IPS-20b (cell line): Measurements from ENCODE around the gene CFAP100.

ENCODE experiments used
- H3K27ac ChIP-seq: one replicate; pipeline ENCODE4 v1.5.1; 2013; ENCODE audit warnings: low read length
- H3K27me3 ChIP-seq: 2 replicates; pipeline ENCODE4 v1.6.1; 2013; ENCODE audit warnings: mild to moderate bottlenecking, low read length, inconsistent platforms; ENCODE audit not compliant: insufficient read depth
- H3K36me3 ChIP-seq: 2 replicates; pipeline ENCODE4 v1.6.1; 2013; ENCODE audit warnings: low read depth, mild to moderate bottlenecking, inconsistent platforms, low read length, moderate library complexity; ENCODE audit not compliant: insufficient read depth
- H3K4me1 ChIP-seq: 2 replicates; pipeline ENCODE4 v1.6.1; 2013; ENCODE audit warnings: mild to moderate bottlenecking, control low read depth, inconsistent platforms, low read length, moderate library complexity; ENCODE audit not compliant: insufficient read depth
- H3K4me3 ChIP-seq: 2 replicates; pipeline ENCODE4 v1.5.1; 2013; ENCODE audit warnings: mild to moderate bottlenecking, low read length, inconsistent platforms
- H3K9ac ChIP-seq: 2 replicates; pipeline ENCODE4 v1.6.1; 2013; ENCODE audit warnings: low read depth, mild to moderate bottlenecking, inconsistent platforms, low read length, moderate library complexity
- H3K9me3 ChIP-seq: 2 replicates; pipeline ENCODE4 v1.6.1; 2013; ENCODE audit warnings: mild to moderate bottlenecking, low read depth, low read length, inconsistent platforms; ENCODE audit not compliant: insufficient read depth

The CFAP100 gene

GRCh38 chr3:126413693-126414080 is 19.0 kb downstream of the CFAP100 start:
- Histone ChIP-seq H3K36me3 (no peaks in the 10 kb centered on the region), H3K4me3 (no peak overlapping the region), H3K9ac (no peak overlapping the region), H3K4me1 (no peaks in the 10 kb centered on the region), H3K27ac (no peak overlapping the region), H3K9me3 (no peaks in the 10 kb centered on the region), H3K27me3 (no peaks in the 10 kb centered on the region)

DNA sequence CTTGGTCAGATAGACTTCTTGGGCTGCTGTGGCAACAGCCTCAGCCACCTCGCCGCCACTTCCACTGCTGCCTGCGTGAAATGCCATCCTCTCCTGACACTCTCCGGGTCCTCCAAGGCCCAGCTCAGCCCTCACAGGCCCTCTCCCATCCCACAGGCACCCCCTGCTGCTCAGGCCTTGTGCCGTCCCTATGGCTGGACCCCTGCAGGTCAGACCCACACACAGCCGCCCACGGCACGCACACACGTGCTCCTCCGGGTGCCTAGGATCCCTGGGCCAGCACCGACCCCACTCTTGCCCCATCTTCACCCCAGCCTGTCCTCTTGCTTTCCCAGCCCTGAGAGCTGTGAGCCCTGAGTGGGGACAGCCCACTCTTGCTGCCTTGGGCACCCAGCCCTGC is 19.7 kb downstream of the CFAP100 start:
- Histone ChIP-seq H3K4me1 (no peaks in the 10 kb centered on the region), H3K9me3 (no peaks in the 10 kb centered on the region), H3K4me3 (no peak overlapping the region), H3K27ac (no peak overlapping the region), H3K36me3 (no peaks in the 10 kb centered on the region), H3K9ac (no peak overlapping the region), H3K27me3 (no peaks in the 10 kb centered on the region)

GRCh38 chr3:126414961-126415660 is 20.4 kb downstream of the CFAP100 start:
- H3K36me3 ChIP-seq, result no peaks in the 10 kb centered on the region
- peaks cover 5% of the 10 kb centered on the region; the same call in 1 of the 2 replicates for H3K4me1 ChIP-seq
- H3K9ac ChIP-seq, result no peak overlapping the region
- H3K27me3 ChIP-seq, result no peaks in the 10 kb centered on the region
- H3K4me3 ChIP-seq, result no peak overlapping the region
- H3K9me3 ChIP-seq, result no peaks in the 10 kb centered on the region
- no peak overlapping the region for H3K27ac ChIP-seq

DNA sequence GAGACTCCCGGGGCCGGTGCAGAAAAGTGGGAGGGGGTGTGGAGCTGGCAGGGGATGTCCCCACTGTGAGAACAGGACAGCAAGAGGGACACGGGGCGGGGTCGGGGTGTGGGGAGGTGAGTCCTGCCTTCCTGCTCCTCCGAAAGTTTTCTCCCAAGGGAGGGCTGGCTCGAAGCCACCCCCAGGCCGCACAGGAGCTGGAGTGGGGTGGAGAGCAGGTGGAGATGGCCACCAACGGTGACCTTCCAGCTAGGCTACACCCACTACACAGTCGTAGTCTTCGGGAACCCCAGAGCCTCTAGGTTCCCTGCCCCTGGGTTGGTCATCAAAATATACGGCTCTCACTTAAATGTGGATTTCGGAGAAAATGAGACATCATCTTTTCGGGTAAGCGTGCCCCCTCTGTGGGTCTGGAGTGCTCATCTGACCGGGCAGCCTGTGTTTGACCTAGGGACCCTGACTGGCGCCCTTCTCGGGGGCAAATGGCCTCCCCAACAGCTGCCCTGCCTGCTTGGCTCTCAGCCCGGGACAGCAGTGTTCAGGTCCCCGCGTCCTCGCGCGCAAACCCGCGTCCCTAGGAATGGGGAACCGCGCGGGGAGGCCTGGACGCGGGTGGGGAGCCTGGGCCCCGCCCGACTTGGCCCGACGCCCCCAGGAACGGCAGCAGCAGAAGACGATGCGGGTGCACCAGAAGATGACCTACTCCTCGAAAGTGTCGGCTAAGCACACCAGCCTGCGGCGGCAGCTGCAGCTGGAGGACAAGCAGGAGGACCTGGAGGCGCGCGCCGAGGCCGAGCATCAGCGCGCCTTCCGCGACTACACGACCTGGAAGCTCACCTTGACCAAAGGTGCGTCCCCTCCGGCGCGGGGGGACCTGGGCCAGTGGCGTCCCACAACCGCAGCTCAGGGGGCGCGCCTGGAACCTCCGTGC is 21.2 kb downstream of the CFAP100 start:
- Histone ChIP-seq H3K4me3 (no peak overlapping the region), H3K9me3 (no peaks in the 10 kb centered on the region), H3K27me3 (no peaks in the 10 kb centered on the region), H3K4me1 (peaks cover 10% of the 10 kb centered on the region; the same call in 1 of the 2 replicates), H3K36me3 (no peaks in the 10 kb centered on the region), H3K9ac (no peak overlapping the region), H3K27ac (no peak overlapping the region)

- Histone ChIP-seq H3K9ac (no peak overlapping the region), H3K27ac (no peak overlapping the region), H3K4me3 (no peak overlapping the region), H3K4me1 (peaks cover 10% of the 10 kb centered on the region; the same call in 1 of the 2 replicates), H3K36me3 (no peaks in the 10 kb centered on the region), H3K27me3 (no peaks in the 10 kb centered on the region), H3K9me3 (no peaks in the 10 kb centered on the region)
These were observed 22.2 kb downstream of the CFAP100 start for GRCh38 chr3:126416943-126417342.

DNA sequence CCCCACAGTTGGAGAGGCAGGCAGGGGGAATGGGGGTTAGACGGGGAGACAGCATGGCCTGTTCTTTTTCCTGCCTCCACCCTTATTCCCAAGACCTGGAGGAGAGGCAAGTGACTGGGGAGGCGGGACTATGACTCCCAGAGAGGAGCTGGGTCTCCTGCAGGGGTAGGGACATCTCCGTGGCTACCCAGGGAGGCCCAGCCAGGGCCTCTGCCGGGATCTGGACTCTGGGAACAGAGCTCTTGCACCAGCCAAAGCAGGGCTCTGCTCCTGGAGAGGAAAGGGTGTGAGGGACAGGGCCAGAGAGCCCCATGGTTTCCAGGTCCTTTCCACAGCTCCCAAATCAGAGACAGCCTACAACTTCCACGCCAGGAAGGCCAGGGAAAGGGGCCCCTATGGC is 22.8 kb downstream of the CFAP100 start:
- H3K27ac ChIP-seq, result no peak overlapping the region
- H3K9ac ChIP-seq, result no peak overlapping the region
- H3K4me1 ChIP-seq, result peaks cover 10% of the 10 kb centered on the region; the same call in 1 of the 2 replicates
- no peaks in the 10 kb centered on the region for H3K36me3 ChIP-seq
- H3K4me3 ChIP-seq, result no peak overlapping the region
- no peaks in the 10 kb centered on the region for H3K27me3 ChIP-seq
- H3K9me3 ChIP-seq, result no peaks in the 10 kb centered on the region

GRCh38 chr3:126417981-126418530 is 23.3 kb downstream of the CFAP100 start:
- H3K4me1 ChIP-seq, result peaks cover 10% of the 10 kb centered on the region; the same call in 1 of the 2 replicates
- H3K4me3 ChIP-seq, result no peak overlapping the region
- no peaks in the 10 kb centered on the region for H3K27me3 ChIP-seq
- H3K9me3 ChIP-seq, result no peaks in the 10 kb centered on the region
- H3K9ac ChIP-seq, result no peak overlapping the region
- no peaks in the 10 kb centered on the region for H3K36me3 ChIP-seq
- H3K27ac ChIP-seq, result no peak overlapping the region

DNA sequence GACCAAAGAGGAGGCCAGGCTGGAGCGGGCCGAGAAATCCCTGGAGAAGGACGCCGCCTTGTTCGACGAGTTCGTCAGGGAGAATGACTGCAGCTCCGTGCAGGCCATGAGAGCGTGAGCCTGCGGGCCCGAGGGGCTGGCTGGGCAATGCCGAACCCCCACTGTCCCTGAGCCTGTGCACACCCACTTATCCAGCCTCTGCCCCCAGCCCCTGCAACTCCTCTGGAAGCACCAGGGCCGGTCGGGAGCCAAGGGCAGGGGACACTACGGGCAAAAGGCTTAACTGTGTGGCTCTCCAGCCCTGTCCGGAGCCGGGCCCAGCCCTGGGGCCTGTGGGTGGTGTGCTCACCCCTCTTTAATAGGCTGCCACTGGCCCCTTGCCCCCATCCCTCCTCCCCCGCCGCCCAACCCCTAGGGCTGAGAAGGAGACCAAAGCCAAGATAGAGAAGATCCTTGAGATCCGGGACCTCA is 24.0 kb downstream of the CFAP100 start:
- no peaks in the 10 kb centered on the region for H3K27me3 ChIP-seq
- H3K4me3 ChIP-seq, result no peak overlapping the region
- H3K9ac ChIP-seq, result no peak overlapping the region
- no peaks in the 10 kb centered on the region for H3K9me3 ChIP-seq
- H3K36me3 ChIP-seq, result no peaks in the 10 kb centered on the region
- peaks cover 10% of the 10 kb centered on the region; the same call in 1 of the 2 replicates for H3K4me1 ChIP-seq
- no peak overlapping the region for H3K27ac ChIP-seq

- H3K27ac ChIP-seq, result no peak overlapping the region
- no peak overlapping the region for H3K9ac ChIP-seq
These were observed 24.5 kb downstream of the CFAP100 start for GRCh38 chr3:126419151-126419703.

DNA sequence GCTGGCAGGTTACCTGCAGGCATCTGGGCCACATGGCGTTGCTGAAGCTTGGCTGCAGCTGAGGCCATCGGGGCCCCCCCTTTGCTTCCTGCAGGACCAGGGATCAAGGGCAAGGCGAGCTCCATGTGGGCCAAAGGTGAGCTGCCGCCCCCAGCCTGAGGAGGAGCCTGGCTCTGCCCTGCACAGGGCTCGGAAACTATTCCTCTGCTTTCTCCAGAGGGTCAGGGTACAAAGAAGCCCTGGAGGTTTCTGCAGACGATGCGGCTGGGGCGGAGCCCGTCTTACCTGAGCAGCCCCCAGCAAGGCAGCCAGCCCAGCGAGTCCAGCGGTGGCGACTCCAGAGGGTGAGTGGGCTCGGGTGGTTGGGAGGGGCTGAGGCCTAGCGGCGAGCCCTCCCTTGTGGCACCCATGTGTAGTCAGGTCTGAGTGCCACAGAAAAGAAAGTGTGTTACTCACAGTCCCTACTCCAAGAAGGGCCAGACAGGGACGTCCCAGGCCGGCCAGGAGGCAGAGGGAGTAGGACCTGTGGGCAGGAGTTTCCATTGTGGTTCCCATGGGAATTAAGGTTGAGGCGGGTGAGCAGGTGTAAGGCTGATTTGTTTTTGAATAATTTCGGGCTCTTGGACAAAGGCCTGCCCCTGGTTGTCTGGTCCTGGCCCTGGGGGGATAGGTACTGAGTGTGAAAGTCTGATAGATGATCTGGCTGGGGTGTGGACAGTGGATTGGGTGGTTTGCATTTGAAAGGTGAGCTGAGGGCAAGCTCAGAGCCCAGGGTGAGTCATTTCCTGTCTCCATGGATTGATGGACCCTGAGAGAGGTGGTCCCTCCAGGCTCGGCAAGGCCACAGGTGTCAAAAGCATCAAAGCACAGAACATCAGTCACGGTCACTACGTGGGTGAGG is 25.4 kb downstream of the CFAP100 start:
- Histone ChIP-seq H3K4me3 (no peak overlapping the region), H3K9ac (no peak overlapping the region; the same call in 1 of the 2 replicates), H3K4me1 (peaks cover 10% of the 10 kb centered on the region; the same call in 1 of the 2 replicates), H3K27ac (no peak overlapping the region), H3K9me3 (no peaks in the 10 kb centered on the region), H3K36me3 (no peaks in the 10 kb centered on the region), H3K27me3 (no peaks in the 10 kb centered on the region)

More at GRCh38 chr3:126419151-126419703, 24.5 kb downstream of the CFAP100 start:
- Histone ChIP-seq H3K27me3 (no peaks in the 10 kb centered on the region), H3K36me3 (no peaks in the 10 kb centered on the region), H3K4me1 (peaks cover 10% of the 10 kb centered on the region; the same call in 1 of the 2 replicates), H3K9me3 (no peaks in the 10 kb centered on the region), H3K4me3 (no peak overlapping the region)
